Stomach (tissue), 9 donors: ENCODE data around the gene GNPAT. TPM values are rescaled to one million over a fixed set of nuclear protein-coding genes. Genes with fewer than 3 reads are reported as not detected.
A peak's percentile ranks its signal among the peaks of the same experiment; 100 is the strongest.

Source experiments
- DNase-seq, 2 donors: peaks; one replicate each; pipeline versions ENCODE4 v3.0.0 to v3.0.0-alpha.2; 2013 to 2019
- H3K27ac ChIP-seq, 5 donors: fragments of 200-600 bp in 4 of 5; sonication (generic) in 4 of 5; one replicate each; pipeline ENCODE4 v1.5.1; 2013 to 2019; ENCODE audit warnings: mild to moderate bottlenecking in 1 of 5, moderate library complexity in 1 of 5
- H3K27me3 ChIP-seq, 3 donors: fragments of 200-600 bp; sonication (generic); one replicate each; pipeline ENCODE4 v1.5.1; 2017 to 2019; ENCODE audit warnings: mixed run types in 1 of 3
- H3K36me3 ChIP-seq, 4 donors: fragments of 200-600 bp; sonication (generic); 1 replicate in 3 of 4; 2 replicates in 1 of 4; pipeline ENCODE4 v1.5.1; 2016 to 2019
- H3K4me1 ChIP-seq, 4 donors: fragments of 200-600 bp; sonication (generic); one replicate each; pipeline ENCODE4 v1.5.1; 2016 to 2019
- H3K4me3 ChIP-seq, 4 donors: fragments of 200-600 bp; sonication (generic) in 3 of 4; one replicate each; pipeline ENCODE4 v1.5.1; 2016 to 2019; ENCODE audit warnings: mild to moderate bottlenecking in 1 of 4
- H3K9me3 ChIP-seq, 4 donors: fragments of 200-600 bp; sonication (generic); one replicate each; pipeline ENCODE4 v1.5.1; 2016 to 2019
- CTCF ChIP-seq, 7 experiments: fragments of 450-650 bp in 4 of 7; fragments of 200-600 bp in 3 of 7; sonication (generic) in 3 of 7; IDR thresholded peaks; one replicate each; pipeline ENCODE4 v1.5.1; 2016 to 2019; ENCODE audit warnings: antibody characterized with exemption in 7 of 7, control low read depth in 2 of 7, mild to moderate bottlenecking in 1 of 7
- EP300 ChIP-seq: sonication (generic); formaldehyde crosslinking; IDR thresholded peaks from one replicate; pipeline ENCODE4 v1.6.1; 2017; ENCODE audit warnings: antibody characterized with exemption
- POLR2A ChIP-seq, 4 donors: fragments of 450-650 bp; IDR thresholded peaks; one replicate each; pipeline ENCODE4 v1.6.1; 2016; ENCODE audit warnings: antibody characterized with exemption in 4 of 4, control low read depth in 2 of 4, mild to moderate bottlenecking in 1 of 4, moderate library complexity in 1 of 4
- POLR2AphosphoS5 ChIP-seq, 3 donors: sonication (generic); formaldehyde crosslinking; IDR thresholded peaks; one replicate each; pipeline ENCODE4 v1.6.1; 2016; ENCODE audit warnings: antibody characterized with exemption in 3 of 3
- WGBS, 5 donors: extraction: QIAGEN DNeasy Blood & Tissue Kit in 3 of 5; methylation state at CpG; one replicate each; pipeline versions ENCODE4 v1.1.5 to v1.1.7; 2013 to 2018; 5-methylcytosine and 5-hydroxymethylcytosine counted together
- intact Hi-C: fragments of 100-400 bp; cut with DNase I; formaldehyde crosslinking; loops from one replicate; pipeline ENCODE4 v1.15.1; 2023; ENCODE audit warnings: low total_unique reads
- polyA plus RNA-seq, 3 donors: library from polyadenylated mRNA; stranded (reverse); fragments of 200-250 nt; gene quantifications; one replicate each; pipeline ENCODE4 v1.2.3, GENCODE V29; 2013
- total RNA-seq, 5 donors: library from RNA; depleted of rRNA; stranded (reverse); fragments of >200 nt; gene quantifications; one replicate each; pipeline versions ENCODE4 v1.1.0 to v1.2.3, GENCODE V29; 2014 to 2016
- donor health status: healthy with polysubstance abuse.
- donor health status: Bipolar disorder and iron deficiency.
- donor health status: healthy.

Gene GNPAT
- total and polyA plus RNA-seq, 8 donors, result 35.9 to 76.8 (median 44.9) TPM

- peaks cover 53 to 99% (median 99%) of the 10 kb centered on the region in 4 donors for H3K36me3 ChIP-seq
- H3K4me3 ChIP-seq, result no peak overlapping the region
- no peak for TF ChIP-seq EP300
- TF ChIP-seq POLR2A (IDR thresholded peaks at IDR 0.05), result no peak
- no peak for TF ChIP-seq POLR2AphosphoS5 (IDR thresholded peaks at IDR 0.05)
- TF ChIP-seq CTCF (IDR thresholded peaks at IDR 0.05), result no peak
- H3K4me1 ChIP-seq, result no peaks in the 10 kb centered on the region
- no peak overlapping the region for H3K27ac ChIP-seq
- H3K27me3 ChIP-seq, result no peaks in the 10 kb centered on the region
- no peak for DNase-seq
- 0 to 97% (median 50%) methylated on average over 1 of the region's 1 CpG for WGBS, 5 donors
- intact Hi-C loops, result no loop called here
- H3K9me3 ChIP-seq, result no peaks in the 10 kb centered on the region
These were observed 25.9 kb downstream of the GNPAT start for GRCh38 chr1:231266811-231267322.

GRCh38 chr1:231272173-231272572 is 31.2 kb downstream of the GNPAT start:
- peak in 1 of 2 donors; percentile 23 for DNase-seq
- Histone ChIP-seq H3K27ac (peak overlapping the region in 2 of 5 donors; percentile 4 to 7), H3K4me3 (no peak overlapping the region), H3K36me3 (peaks cover 61 to 100% (median 99%) of the 10 kb centered on the region in 4 donors), H3K27me3 (no peaks in the 10 kb centered on the region), H3K9me3 (no peaks in the 10 kb centered on the region), H3K4me1 (no peaks in the 10 kb centered on the region)
- 81 to 92% (median 89%) methylated on average over 3 of the region's 3 CpGs for WGBS, 5 donors
- TF ChIP-seq EP300 (no peak), POLR2AphosphoS5 (IDR thresholded peaks at IDR 0.05) (no peak), CTCF (IDR thresholded peaks at IDR 0.05) (no peak), POLR2A (IDR thresholded peaks at IDR 0.05) (no peak)
- intact Hi-C loops, result no loop called here

- WGBS, 5 donors, result 84 to 95% (median 86%) methylated on average over 2 of the region's 2 CpGs
- TF ChIP-seq POLR2AphosphoS5 (IDR thresholded peaks at IDR 0.05) (no peak), POLR2A (IDR thresholded peaks at IDR 0.05) (no peak), CTCF (IDR thresholded peaks at IDR 0.05) (no peak), EP300 (no peak)
- no peak overlapping the region for H3K4me3 ChIP-seq
- H3K36me3 ChIP-seq, result peaks cover 57 to 100% (median 99%) of the 10 kb centered on the region in 4 donors
- DNase-seq, result peak in 1 of 2 donors; percentile 15
- no peaks in the 10 kb centered on the region for H3K27me3 ChIP-seq
- no peaks in the 10 kb centered on the region for H3K9me3 ChIP-seq
- intact Hi-C loops, result no loop called here
- no peaks in the 10 kb centered on the region for H3K4me1 ChIP-seq
- H3K27ac ChIP-seq, result peak overlapping the region in 2 of 5 donors; percentile 4 to 7
These were observed 31.9 kb downstream of the GNPAT start for GRCh38 chr1:231272880-231273279.

- WGBS, 5 donors, result 81 to 89% (median 87%) methylated on average over 8 of the region's 8 CpGs
- intact Hi-C loops, result no loop called here
- Histone ChIP-seq H3K27me3 (no peaks in the 10 kb centered on the region), H3K4me3 (no peak overlapping the region), H3K27ac (no peak overlapping the region), H3K4me1 (peaks cover 0 to 4% (median 0%) of the 10 kb centered on the region in 4 donors), H3K36me3 (peaks cover 43 to 96% (median 91%) of the 10 kb centered on the region in 4 donors), H3K9me3 (no peaks in the 10 kb centered on the region)
- no peak for DNase-seq
- TF ChIP-seq POLR2AphosphoS5 (IDR thresholded peaks at IDR 0.05), result no peak
These were observed 33.3 kb downstream of the GNPAT start for GRCh38 chr1:231274119-231274825.
